ENCODE measurements around the gene DNAJA3. TPM values are rescaled to one million over a fixed set of nuclear protein-coding genes. Genes with fewer than 3 reads are reported as not detected.

Gene DNAJA3
- total RNA-seq, 1 donor from 2014 or later = 36.4 TPM

- Mint-ChIP-seq H3K36me3 (ENCODE audit: low read depth, unreplicated experiment) (peaks cover 6% of the 10 kb centered on the region), H3K27me3 (ENCODE audit: low read depth, unreplicated experiment) (no peaks in the 10 kb centered on the region), H3K27ac (ENCODE audit: unreplicated experiment) (no peak overlapping the region), H3K4me3 (ENCODE audit: unreplicated experiment) (no peak overlapping the region), H3K4me1 (ENCODE audit: low read depth, unreplicated experiment) (no peaks in the 10 kb centered on the region), H3K9me3 (ENCODE audit: unreplicated experiment) (no peaks in the 10 kb centered on the region)
- Histone ChIP-seq H3K9ac (ENCODE audit: low read length) (no peak overlapping the region), H3K4me2 (ENCODE audit: low read length) (no peak overlapping the region), H4K20me1 (ENCODE audit: insufficient read depth, low read length) (peaks cover 26% of the 10 kb centered on the region), H3K36me3 (ENCODE audit: insufficient read depth, low read length) (no peaks in the 10 kb centered on the region), H3K79me2 (ENCODE audit: insufficient read depth, low read length) (no peaks in the 10 kb centered on the region), H3K4me1 (ENCODE audit: insufficient read depth, low read length) (peaks cover 12% of the 10 kb centered on the region), H3K27me3 (ENCODE audit: insufficient read depth, low read length) (no peaks in the 10 kb centered on the region), H3K27ac (ENCODE audit: low read depth, low read length) (no peak overlapping the region), H2AFZ (ENCODE audit: low read depth, low read length) (no peak overlapping the region), H3K4me3 (ENCODE audit: insufficient read depth, low read depth, low read length) (no peak overlapping the region), H3K9me3 (ENCODE audit: insufficient read depth, low read depth, low read length) (no peaks in the 10 kb centered on the region)
- DNase-seq (ENCODE audit: low read depth) = no peak
- no peak for FAIRE-seq
- TF ChIP-seq CTCF (IDR thresholded peaks at IDR 0.05; ENCODE audit: insufficient read depth, low read depth, low read length) (no peak), EZH2 (IDR thresholded peaks at IDR 0.05; ENCODE audit: insufficient read depth, low read length) (no peak)
Observed at GRCh38 chr16:4403133-4403949, 22.3 kb upstream of the DNAJA3 start.

GRCh38 chr16:4404247-4404966 is 21.3 kb upstream of the DNAJA3 start:
- FAIRE-seq = no peak
- H3K79me2 ChIP-seq (ENCODE audit: insufficient read depth, low read length) = peaks cover 3% of the 10 kb centered on the region
- no peak overlapping the region for H3K4me3 Mint-ChIP-seq (ENCODE audit: unreplicated experiment)

More at GRCh38 chr16:4404247-4404966, 21.3 kb upstream of the DNAJA3 start:
- no peak for TF ChIP-seq EZH2 (IDR thresholded peaks at IDR 0.05; ENCODE audit: insufficient read depth, low read length)
- TF ChIP-seq CTCF (IDR thresholded peaks at IDR 0.05; ENCODE audit: insufficient read depth, low read depth, low read length) = peak; percentile 64
- Histone ChIP-seq H3K9me3 (ENCODE audit: insufficient read depth, low read depth, low read length) (no peaks in the 10 kb centered on the region), H3K4me2 (ENCODE audit: low read length) (no peak overlapping the region), H3K27ac (ENCODE audit: low read depth, low read length) (no peak overlapping the region), H4K20me1 (ENCODE audit: insufficient read depth, low read length) (peaks cover 35% of the 10 kb centered on the region), H3K4me3 (ENCODE audit: insufficient read depth, low read depth, low read length) (no peak overlapping the region), H3K27me3 (ENCODE audit: insufficient read depth, low read length) (no peaks in the 10 kb centered on the region), H3K4me1 (ENCODE audit: insufficient read depth, low read length) (peaks cover 18% of the 10 kb centered on the region), H3K36me3 (ENCODE audit: insufficient read depth, low read length) (no peaks in the 10 kb centered on the region), H2AFZ (ENCODE audit: low read depth, low read length) (no peak overlapping the region), H3K9ac (ENCODE audit: low read length) (no peak overlapping the region)
- Mint-ChIP-seq H3K9me3 (ENCODE audit: unreplicated experiment) (no peaks in the 10 kb centered on the region), H3K4me1 (ENCODE audit: low read depth, unreplicated experiment) (no peaks in the 10 kb centered on the region), H3K36me3 (ENCODE audit: low read depth, unreplicated experiment) (peaks cover 6% of the 10 kb centered on the region), H3K27me3 (ENCODE audit: low read depth, unreplicated experiment) (no peaks in the 10 kb centered on the region), H3K27ac (ENCODE audit: unreplicated experiment) (peak overlapping the region; percentile 10)
- no peak for DNase-seq (ENCODE audit: low read depth)
